Daoy (cell line): ENCODE data around the gene ADAMTSL4. TPM values are rescaled to one million over a fixed set of nuclear protein-coding genes. Genes with fewer than 3 reads are reported as not detected.
"Not testable (repeated sequence)": the region's sequence is repeated elsewhere in the genome, so short reads cannot be mapped to it uniquely, and the experiment has no call there.

ENCODE experiments used
- DNase-seq: peaks from one replicate; pipeline ENCODE4 v3.0.0-alpha.2; 2015; ENCODE audit warnings: low read depth
- total RNA-seq: library from RNA; depleted of rRNA; stranded (reverse); fragments of >200 nt; shearing (Covaris generic); gene quantifications from 2 replicates; pipeline ENCODE4 v1.2.3, GENCODE V29; 2014

ADAMTSL4 gene
- total RNA-seq, 1 experiment from 2014 or later, result not detected

DNA sequence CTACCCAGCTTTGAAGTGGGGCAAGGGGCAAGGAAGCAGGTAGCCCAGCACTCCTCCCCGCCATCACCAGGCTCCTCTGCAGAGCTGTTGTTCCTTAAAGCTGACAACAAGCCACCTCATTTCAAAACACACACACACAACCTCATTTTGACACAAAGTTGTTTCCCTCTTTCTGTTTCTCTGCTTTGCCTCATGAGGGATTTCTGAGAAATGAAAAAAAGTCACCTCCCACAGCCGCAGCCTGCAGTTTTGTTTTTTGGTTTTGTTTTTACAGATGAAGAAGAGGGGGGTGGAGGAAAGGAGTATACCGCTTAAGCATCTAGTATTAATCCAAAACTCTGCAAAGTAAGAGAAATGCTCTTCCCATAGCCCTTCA is 18.1 kb downstream of the ADAMTSL4 start:
- DNase-seq, result no peak

DNA sequence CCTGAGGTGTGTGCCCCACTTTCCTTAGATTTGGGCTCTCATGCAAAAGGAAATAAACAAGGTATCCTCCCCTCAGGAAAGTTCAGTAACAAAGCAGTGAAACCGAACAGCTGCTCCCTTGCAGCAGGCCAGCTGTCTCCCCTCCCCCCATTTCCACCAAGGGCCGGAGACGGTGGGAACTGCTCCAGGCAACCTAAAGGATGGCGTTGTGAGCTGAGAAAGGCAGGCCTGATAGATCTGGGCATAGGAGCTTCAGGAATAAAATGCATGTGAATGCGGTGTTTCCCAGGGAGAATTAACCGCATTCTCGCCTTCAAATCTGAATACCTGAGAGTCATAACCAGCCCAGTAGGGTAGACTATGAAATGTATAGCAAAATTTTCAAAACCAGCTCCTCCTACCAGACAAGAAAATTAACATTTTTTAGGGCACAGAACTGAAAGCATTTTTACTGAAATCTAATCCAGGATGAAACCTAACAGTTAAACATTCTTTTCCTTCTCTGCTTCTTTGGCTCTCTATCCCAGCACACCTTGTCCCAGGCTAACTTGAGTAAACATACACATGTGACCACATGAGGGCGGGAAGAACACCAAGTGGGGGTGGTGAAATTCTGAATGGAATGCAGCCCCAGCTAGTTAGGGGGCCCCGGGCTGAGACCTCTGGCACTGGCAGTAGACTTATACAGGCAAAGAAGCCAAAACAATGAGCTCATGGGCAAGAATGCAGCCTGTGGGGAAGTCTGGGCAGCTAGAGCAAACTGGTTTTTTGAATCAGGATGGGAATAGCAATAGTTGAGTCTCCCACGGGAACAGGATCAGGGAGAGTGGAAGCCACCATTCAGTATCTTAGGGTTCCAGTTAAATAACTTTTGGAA is 18.7 kb downstream of the ADAMTSL4 start:
- DNase-seq, result peak; percentile 96

- no peak for DNase-seq
These were observed 19.4 kb downstream of the ADAMTSL4 start for GRCh38 chr1:150568594-150568966.

DNA sequence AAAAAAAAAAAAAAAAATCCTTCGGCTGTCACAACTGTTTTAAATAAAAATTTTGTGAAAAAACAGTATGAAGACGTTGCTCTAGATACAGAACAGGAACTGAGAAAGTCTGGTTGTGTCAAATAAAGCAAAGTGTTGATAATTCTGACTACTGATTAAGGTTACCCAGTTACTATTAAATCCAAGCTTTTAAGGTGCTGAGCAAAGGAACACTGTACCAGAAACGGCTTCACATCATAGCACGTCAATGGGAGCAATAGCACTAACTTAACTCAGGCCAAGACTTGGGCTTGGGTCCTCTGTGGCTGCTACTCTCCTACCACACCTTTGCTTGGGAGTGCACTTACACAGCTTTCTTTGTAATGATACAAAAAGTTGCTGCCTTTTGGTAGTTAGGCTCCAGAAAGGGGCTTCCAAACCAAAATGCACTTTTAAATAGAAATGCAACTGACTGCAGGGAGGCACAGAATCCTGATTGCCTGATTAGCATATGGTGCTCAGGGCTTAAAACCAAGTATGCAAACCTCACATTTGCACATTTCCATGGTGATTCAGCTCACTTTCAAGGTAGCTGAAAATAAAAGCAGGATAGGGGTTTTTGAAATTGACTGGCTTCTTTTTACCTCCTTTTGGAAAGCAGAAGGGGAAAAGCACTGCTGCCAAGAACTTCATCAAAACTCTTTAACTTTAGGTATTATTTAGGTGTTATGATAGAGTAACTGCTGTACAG is 23.9 kb downstream of the ADAMTSL4 start:
- DNase-seq, result peak; percentile 28

DNA sequence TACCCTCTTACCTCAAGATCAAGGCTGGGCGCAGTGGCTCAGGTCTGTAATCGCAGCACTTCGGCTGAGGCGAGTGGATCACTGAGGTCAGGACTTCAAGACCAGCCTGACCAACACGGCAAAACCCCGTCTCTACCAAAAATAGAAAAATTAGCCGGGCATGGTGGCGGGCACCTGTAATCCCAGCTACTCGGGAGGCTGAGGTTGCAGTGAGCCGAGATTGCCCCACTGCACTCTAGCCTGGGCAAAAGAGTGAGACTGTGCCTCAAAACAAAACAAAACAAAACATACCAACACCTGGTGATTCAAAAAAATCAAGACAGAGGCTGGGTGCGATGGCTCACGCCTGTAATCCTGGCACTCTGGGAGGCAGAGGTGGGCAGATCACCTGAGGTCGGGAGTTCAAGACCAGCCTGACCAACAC is 24.5 kb downstream of the ADAMTSL4 start:
- DNase-seq, result not testable (repeated sequence)

DNA sequence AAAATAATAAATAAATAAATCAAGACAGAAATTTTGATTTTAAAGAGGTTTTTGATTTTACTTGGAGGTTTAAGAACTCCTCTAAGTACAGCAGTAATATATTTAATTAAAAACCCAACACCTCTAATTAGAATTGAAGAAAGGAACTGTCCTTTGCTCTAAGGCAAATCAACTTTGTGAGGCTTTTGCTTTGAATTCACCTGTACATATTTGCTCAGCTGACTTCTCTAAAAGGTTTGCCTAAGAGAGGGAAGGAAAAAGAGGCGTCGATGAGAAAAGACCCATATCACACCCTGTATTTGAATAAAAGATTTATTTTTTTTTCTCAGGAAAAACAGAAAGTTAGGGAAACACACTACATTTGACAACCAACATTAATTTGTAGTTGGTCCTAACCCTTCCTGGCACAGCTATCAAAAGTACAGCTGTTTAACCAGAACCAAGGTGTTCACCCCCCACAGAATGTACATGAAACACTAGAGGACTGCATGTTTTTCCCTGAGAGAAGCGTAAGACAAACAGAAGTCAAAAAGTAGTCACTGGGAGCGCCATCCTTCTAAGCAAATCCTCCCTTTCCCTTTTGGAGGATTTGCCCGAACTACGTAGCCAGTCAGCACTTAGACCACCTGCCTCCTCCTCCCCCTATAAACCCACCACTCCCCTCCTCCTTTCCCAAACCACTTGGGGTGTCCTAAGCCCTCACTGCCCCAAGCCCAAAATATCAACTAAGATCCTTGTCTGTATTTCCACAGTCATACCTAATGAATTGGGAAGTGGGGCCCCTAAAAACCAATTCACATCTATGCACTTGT is 25.3 kb downstream of the ADAMTSL4 start:
- no peak for DNase-seq

- DNase-seq, result no peak
These were observed 25.9 kb downstream of the ADAMTSL4 start for GRCh38 chr1:150575072-150575489.

DNA sequence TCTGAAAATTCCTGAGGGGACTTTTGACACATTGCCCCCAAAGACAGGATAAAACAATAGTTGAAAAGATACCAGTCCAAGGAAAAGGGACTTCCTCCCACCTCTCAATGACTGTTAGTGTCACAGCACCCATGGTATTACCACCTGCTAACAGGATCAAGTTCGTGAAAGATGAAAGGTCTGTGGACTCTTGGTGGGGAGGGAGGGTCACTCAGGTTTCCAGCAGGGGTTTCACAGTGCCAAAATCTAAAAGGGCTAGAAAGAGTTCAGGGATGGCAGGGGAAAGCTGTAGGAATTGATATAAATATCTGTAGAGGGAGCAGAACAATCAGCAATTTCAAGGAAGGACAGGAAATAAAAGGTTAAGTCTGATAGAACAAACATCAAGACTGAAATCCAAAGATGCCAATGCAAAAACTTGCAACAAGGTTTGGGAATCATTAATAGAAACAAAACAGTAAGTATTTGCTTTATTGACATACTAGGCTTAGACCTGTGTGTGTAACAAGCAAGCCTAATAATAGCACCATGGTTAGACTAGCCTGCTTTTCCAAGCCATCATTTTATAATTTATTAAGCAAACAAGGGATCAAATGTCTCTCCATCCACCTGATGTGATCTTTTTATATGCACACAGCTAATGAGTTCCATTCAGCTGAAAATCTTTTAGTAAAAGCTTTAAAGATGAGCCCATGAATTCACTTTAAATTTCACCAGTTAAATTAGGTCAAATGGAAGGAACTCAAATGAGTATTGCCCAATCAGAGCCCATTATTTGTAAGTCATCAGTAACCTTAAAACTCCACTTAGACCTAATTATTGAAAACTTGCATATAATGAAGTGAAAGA is 26.5 kb downstream of the ADAMTSL4 start:
- DNase-seq, result no peak

- no peak for DNase-seq
These were observed 27.1 kb downstream of the ADAMTSL4 start for GRCh38 chr1:150576367-150576711.

- DNase-seq, result no peak
These were observed 27.8 kb downstream of the ADAMTSL4 start for GRCh38 chr1:150576794-150577556.

GRCh38 chr1:150577557-150578271 is 28.5 kb downstream of the ADAMTSL4 start:
- no peak for DNase-seq

DNA sequence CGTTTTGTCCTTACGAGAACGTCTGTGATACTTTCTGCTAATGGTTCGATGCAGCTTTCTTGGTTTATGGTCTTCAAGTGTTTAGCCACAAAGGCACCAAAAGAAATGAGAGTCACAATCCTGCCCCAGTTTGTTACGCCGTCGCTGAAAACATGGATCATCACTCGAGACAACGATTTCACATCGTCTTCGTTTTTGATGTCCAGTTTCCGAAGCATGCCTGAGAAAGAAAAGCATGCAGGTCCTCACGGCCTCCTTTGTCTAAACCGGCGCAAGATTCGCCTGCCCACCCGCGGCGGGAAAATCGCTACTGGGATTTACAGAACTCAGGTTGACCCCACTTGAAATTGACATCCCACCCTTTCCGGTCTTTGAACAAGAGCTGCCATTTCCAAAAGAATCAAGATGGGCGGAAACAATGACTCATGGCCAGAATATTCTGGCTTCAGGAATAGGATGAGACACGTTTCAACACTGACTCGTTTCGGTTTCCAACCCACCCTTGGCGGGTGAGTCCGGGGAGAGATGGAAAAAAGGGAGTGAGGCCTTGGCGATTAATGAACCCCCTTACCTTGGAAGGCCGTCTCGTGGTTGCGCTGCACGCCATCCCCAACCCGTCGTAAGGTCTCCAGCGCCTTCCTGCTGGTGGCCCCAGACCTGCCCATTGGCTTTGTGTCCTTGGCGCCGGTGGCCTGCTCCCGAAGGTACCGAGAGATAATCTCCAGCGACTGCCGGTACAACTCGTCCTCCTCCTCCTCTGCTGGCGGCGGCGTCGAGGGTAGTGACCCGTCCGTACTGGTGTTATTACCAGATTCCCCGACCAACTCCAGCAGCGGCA is 29.3 kb downstream of the ADAMTSL4 start:
- DNase-seq, result peak; percentile 89

GRCh38 chr1:150579110-150579944 is 30.1 kb downstream of the ADAMTSL4 start, which contains the start of gene MCL1:
Gene MCL1, minus strand, starts transcription at chr1:150579610. Its CDS starts 80 bp downstream, at chr1:150579530.
- DNase-seq, result peak; percentile 96

GRCh38 chr1:150579945-150580642 is 30.9 kb downstream of the ADAMTSL4 start:
- DNase-seq, result no peak

GRCh38 chr1:150580966-150581365 is 31.8 kb downstream of the ADAMTSL4 start:
- not testable (repeated sequence) for DNase-seq

- DNase-seq, result not testable (repeated sequence)
These were observed 32.2 kb downstream of the ADAMTSL4 start for GRCh38 chr1:150581437-150581836.

GRCh38 chr1:150581962-150582361 is 32.8 kb downstream of the ADAMTSL4 start:
- DNase-seq, result not testable (repeated sequence)
